Measurements from ENCODE around the gene ZNF750.

ZNF750 gene

DNA sequence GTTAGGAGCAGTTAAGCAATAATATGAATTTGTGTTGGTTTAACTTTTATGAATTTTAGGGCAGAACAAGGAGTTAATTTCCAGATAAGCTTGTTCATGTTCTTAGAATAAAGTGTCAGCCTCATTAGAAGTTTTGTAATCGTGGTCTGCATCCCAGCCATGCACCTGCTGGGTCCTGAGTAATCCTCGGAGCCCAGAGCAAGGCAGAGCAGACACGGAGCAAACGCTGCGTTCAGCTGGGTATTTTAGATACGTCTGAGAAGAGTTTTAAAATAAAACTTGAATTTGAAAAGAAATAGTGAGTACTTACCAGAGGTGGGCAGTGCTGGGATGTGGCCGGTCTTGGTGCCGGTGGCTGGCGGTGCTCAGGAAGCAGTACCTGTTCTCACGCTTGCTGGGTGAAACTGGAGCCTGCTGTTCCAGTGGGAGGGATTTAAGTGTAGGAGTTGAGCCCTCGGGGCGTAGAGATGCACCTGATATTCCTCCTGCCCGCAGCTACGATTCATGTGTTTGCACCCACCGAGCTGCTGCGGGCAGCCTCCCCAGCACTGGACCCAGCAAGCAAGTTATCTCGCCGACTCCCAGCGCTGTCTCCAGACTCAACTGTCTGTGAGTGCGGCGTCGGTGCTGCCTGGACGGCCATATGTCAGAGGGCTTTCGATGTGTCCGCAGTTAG is at the start of gene ZNF750:
ZNF750 (minus strand) TSS at position 406 of the 676 bp plus-strand sequence. CDS start 7,568 bp downstream, outside the sequence.
- Mint-ChIP-seq H3K4me1 (ENCODE audit: low read depth) (peaks cover 1% of the 10 kb centered on the region), H3K27me3 (no peaks in the 10 kb centered on the region), H3K36me3 (peaks cover 3% of the 10 kb centered on the region), H3K9me3 (ENCODE audit: low read depth) (no peaks in the 10 kb centered on the region), H3K4me3 (no peak within 1 kb of the TSS), H3K27ac (no peak within 1 kb of the TSS)

DNA sequence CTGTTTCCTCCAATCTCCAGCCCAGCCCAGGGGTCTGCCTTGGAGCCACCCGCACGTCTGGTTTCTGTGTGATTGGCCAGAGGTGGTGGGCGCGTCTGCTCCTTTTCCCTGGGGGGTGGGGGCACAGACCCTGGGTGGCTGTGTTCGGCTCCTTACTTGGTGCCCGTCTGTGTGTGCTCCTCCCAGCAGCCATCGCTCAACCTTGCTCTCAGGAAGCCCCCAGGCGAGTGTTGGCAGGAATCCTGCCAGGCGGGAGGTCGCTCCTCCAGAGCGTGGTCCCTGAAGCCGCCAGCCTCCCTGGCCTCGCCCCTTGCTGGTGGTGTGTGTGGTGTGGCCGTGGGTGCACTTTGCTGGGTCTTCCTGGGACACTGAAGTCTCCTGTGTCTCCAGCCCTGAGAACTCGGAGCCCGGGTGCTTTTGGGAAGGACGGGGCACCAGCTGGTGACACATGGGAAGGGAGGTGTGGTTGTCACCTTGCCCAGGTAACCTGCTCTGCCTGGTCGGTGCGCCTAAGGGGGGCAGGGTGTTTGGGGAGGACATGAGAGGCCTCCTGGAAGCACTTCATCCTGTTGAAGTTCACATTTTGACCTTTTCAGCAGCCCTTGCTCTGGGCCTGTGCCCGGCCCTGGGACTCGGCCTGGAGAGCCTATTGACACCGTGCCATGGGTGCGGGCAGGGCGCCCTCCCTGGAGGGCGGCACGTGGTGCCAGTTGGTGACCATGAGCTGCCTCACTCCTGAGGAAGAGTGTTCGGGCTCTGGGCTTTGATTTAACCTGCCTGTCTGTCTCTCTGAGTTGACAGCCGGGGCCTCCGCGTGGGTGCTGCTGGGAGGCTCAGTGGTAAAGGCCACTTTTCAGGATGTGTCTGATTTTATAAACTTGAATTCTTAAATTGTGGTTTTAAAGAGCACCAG is 49.0 kb upstream of the ZNF750 start:
- Mint-ChIP-seq H3K36me3 (peaks cover 6% of the 10 kb centered on the region), H3K9me3 (ENCODE audit: low read depth) (no peaks in the 10 kb centered on the region), H3K4me3 (no peak overlapping the region), H3K27ac (no peak overlapping the region), H3K27me3 (no peaks in the 10 kb centered on the region), H3K4me1 (ENCODE audit: low read depth) (peaks cover 54% of the 10 kb centered on the region)

DNA sequence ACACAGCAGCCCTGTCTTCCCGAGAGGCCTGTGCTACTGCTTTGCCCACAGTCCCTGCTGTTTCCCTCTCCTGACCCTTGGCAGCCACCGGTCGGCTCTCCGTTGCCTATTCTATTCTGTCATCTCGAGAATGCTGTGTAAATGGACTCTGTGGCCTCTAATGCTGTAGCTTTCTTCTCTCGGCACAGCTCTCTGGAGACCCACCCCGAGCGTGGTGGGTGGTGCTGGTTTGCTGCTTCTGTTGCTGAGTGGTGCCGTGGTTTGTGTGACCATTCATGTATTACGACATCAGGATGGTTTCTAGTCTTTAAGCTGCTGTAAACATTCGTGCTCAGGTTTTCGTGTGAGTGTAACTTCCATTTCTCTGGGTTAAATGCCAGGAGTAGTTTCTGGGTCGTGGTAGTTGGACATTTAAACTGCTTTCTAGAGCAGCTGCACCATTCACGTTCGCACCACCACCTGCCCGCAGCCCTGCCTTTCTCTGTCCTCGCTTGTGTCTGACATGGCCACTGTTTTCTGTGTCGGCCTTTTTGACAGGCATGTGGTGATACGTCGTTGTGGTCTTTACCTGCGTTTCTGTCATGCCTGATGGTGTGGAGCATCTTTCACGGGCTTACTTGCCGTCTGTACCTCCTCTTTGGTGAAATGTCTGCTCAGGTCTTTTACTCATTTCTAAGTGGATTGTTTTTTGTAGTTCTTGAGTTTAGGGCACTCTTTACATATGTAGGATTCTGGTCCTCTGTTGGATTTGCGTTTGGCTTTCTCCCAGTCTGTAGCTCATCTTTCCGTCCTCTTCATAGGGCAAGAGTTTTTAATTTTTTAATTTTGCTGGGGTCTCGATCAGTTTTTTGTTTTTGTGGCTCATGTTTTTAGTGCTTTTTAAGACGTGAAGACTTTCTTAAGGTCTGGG is 47.7 kb upstream of the ZNF750 start:
- H3K4me1 Mint-ChIP-seq (ENCODE audit: low read depth) = peaks cover 52% of the 10 kb centered on the region
- H3K36me3 Mint-ChIP-seq = peaks cover 6% of the 10 kb centered on the region
- peak overlapping the region; percentile 35 for H3K27ac Mint-ChIP-seq
- H3K4me3 Mint-ChIP-seq = no peak overlapping the region
- no peaks in the 10 kb centered on the region for H3K9me3 Mint-ChIP-seq (ENCODE audit: low read depth)
- no peaks in the 10 kb centered on the region for H3K27me3 Mint-ChIP-seq

DNA sequence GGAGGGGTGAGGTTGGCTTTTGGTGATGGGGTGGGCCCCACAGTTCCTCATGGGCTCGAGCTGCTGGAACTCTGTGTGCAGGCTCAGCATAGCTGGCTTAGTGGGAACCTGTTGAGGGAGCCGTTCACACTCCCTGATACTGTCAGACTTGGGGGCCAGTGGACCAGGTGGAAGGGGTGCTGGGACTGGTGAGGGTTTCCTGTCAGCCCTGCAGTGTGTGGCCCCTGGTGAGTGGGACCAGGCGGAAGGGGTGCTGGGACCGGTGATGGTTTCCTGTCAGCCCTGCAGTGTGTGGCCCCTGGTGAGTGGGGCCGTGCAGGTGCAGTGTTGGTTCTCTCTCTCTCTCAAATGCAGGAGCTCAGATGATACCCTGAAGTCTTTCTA is 45.1 kb upstream of the ZNF750 start:
- peak overlapping the region; percentile 90 for H3K27ac Mint-ChIP-seq
- H3K27me3 Mint-ChIP-seq = no peaks in the 10 kb centered on the region
- peak overlapping the region; percentile 73 for H3K4me3 Mint-ChIP-seq
- no peaks in the 10 kb centered on the region for H3K9me3 Mint-ChIP-seq (ENCODE audit: low read depth)
- H3K36me3 Mint-ChIP-seq = peaks cover 6% of the 10 kb centered on the region
- peaks cover 66% of the 10 kb centered on the region for H3K4me1 Mint-ChIP-seq (ENCODE audit: low read depth)

DNA sequence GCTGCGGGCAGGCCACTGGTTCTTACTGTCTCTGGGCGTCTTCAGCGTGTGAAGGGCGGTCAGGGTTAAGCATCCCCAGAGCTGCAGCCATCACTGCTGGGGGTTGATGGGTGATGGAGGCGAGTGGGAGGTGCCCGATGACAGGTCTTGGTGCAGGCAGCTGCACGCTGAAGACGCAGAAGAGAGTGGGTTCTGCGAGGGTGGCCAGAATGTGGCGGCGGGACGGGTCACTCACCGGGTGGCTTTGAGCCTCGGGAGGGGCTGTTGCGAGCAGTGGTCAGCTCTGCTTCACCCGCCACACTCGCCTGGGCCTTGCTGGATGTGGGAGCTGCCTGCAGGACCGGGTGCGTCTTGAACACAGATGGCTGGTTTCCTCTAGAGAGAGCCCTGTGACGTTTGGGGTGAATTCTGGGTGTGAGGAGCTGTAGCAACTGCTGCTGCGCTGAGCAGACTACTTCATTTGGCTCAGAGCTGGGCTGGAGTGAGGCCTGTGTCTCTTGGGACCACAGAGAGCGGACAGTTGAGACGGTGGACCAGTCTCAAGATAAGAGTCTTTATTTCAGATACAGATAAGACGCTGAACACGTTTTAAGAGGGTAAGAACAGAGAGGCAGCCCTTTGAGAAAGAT is 44.6 kb upstream of the ZNF750 start:
- Mint-ChIP-seq H3K27me3 (no peaks in the 10 kb centered on the region), H3K36me3 (peaks cover 7% of the 10 kb centered on the region), H3K4me3 (peak overlapping the region; percentile 73), H3K4me1 (ENCODE audit: low read depth) (peaks cover 71% of the 10 kb centered on the region), H3K9me3 (ENCODE audit: low read depth) (no peaks in the 10 kb centered on the region), H3K27ac (peak overlapping the region; percentile 90)

DNA sequence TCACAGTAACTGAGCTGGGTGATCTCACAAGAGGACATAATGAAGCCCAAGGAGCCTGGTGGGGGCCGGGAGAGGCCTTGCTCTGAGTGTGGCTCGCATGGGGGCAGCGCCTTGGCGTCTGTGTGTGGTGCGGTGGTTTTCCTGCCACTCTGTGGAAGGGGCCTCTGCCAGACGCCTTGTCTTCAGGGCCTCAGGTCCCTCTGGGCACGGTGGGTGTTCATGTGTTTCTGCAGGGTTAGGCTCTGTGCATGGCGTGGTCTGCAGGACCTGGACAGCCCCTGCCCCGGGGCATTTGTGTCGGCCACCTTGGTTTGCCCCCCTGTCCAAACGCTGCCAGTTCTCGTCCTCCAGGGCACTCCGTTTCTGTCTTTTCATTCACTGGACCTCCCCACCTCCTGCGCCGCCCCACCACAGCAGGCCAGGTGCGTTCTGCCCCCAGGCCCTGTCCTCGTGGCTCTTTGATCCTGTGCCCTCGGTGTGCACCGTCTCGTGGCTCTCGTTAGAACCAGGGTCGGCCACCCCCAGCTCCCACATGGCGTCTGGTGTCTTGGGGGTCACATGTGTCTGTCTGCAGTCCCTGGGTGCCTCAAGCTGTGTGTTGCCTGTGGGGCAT is 43.7 kb upstream of the ZNF750 start:
- Mint-ChIP-seq H3K4me1 (ENCODE audit: low read depth) (peaks cover 77% of the 10 kb centered on the region), H3K27me3 (no peaks in the 10 kb centered on the region), H3K27ac (peak overlapping the region; percentile 95), H3K36me3 (peaks cover 10% of the 10 kb centered on the region), H3K4me3 (peak overlapping the region; percentile 83), H3K9me3 (ENCODE audit: low read depth) (no peaks in the 10 kb centered on the region)

DNA sequence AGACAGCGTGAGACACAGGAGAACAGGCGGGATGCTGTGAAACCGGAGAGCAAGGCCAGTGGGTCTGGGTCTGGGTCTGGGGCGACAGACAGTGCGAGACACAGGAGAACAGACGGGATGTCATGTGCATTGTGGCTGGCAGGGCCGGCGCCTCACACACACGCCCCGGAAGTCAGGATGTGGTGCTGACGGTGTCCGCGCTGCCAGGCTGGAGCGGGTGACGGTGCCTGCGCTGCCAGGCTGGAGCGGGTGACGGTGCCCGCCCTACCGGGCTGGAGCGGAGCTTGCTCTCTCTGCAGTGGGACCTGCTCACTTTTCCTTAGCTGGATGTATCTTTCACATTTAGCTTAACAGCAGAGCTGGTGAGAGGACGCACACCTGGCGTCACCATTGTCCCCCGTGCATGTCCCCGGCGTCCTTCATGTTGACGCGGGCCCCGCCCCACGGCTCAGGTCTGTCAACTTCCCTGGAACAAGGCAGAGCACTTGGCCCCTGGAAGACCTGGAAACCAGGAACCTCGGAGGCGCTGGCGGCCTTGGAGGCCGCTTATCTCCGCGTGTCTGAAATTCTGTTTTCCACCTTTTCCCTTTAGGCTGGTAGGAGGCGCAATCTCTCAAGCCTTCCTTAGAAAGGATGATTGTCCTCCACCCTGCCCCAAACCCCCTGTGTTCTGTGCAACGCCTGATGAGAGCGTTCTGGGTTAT is 43.0 kb upstream of the ZNF750 start:
- Mint-ChIP-seq H3K27ac (peak overlapping the region; percentile 95), H3K9me3 (ENCODE audit: low read depth) (no peaks in the 10 kb centered on the region), H3K4me3 (peak overlapping the region; percentile 83), H3K27me3 (no peaks in the 10 kb centered on the region), H3K36me3 (peaks cover 10% of the 10 kb centered on the region), H3K4me1 (ENCODE audit: low read depth) (peaks cover 82% of the 10 kb centered on the region)

DNA sequence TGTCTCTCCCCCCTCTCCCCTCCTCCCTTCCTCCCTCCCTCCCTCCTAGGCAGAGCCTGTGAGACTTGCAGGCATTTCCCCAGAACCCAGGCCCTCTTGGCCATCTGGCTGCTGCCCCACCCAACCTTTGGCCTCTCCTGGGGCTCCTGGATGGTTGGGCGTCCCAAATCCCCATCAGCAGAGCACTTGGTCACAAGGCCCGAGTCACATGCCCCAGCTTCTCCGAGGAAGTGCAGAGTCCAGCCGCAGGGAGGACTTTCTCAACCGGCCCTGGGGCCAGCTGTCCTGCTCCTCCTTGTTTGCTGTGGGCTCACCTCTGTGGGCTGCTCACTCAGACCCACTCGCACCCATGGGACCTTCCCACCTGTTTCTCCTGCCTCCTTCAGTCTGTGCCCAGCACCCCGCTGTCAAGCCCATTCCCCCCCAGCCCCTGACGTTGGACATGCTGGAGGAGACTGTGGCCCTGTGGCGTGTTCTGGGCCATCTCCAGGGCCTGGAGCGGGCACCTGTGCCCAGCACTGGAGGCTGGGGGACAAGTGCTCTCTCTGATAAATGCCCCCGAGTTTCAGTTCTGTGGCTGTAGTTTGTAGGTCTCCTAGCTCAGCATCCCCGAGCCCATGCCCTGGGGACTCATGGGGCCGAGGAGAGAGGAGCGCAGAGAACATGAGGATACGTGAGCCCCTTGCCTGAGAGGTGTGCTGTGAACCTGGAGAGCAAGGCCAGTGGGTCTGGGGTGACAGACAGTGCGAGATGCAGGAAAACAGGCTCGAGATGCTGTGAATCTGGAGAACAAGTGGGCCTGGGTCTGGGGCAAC is 42.3 kb upstream of the ZNF750 start:
- no peaks in the 10 kb centered on the region for H3K27me3 Mint-ChIP-seq
- H3K9me3 Mint-ChIP-seq (ENCODE audit: low read depth) = no peaks in the 10 kb centered on the region
- peaks cover 83% of the 10 kb centered on the region for H3K4me1 Mint-ChIP-seq (ENCODE audit: low read depth)
- H3K4me3 Mint-ChIP-seq = peak overlapping the region; percentile 83
- peak overlapping the region; percentile 95 for H3K27ac Mint-ChIP-seq
- peaks cover 10% of the 10 kb centered on the region for H3K36me3 Mint-ChIP-seq

DNA sequence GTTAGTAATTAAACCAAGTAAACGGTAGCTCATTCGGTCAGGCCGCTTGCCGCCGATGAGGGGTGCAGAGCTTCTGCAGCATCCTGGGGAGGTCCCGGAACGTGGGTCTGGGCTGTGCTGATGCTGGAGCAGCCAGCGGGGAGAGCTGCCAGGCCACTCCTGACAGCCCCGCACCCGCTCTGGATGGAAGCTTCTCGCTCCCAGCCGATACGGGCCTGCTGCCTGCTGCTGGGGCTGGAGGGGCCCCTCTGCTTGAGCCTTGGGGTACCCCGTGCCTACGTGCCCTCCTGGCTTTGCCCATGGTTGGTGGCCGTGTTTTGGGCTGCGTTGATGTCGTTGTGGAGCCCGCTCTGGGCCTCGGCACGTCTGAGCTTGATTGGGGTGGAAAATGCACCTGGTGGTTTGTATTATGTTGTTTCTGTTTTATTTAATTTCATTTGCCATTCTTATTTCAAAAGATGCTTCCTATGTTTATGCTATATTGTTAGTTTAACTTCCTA is 41.6 kb upstream of the ZNF750 start:
- peak overlapping the region; percentile 74 for H3K27ac Mint-ChIP-seq
- no peaks in the 10 kb centered on the region for H3K27me3 Mint-ChIP-seq
- H3K9me3 Mint-ChIP-seq (ENCODE audit: low read depth) = no peaks in the 10 kb centered on the region
- peaks cover 10% of the 10 kb centered on the region for H3K36me3 Mint-ChIP-seq
- peak overlapping the region; percentile 32 for H3K4me3 Mint-ChIP-seq
- peaks cover 87% of the 10 kb centered on the region for H3K4me1 Mint-ChIP-seq (ENCODE audit: low read depth)

DNA sequence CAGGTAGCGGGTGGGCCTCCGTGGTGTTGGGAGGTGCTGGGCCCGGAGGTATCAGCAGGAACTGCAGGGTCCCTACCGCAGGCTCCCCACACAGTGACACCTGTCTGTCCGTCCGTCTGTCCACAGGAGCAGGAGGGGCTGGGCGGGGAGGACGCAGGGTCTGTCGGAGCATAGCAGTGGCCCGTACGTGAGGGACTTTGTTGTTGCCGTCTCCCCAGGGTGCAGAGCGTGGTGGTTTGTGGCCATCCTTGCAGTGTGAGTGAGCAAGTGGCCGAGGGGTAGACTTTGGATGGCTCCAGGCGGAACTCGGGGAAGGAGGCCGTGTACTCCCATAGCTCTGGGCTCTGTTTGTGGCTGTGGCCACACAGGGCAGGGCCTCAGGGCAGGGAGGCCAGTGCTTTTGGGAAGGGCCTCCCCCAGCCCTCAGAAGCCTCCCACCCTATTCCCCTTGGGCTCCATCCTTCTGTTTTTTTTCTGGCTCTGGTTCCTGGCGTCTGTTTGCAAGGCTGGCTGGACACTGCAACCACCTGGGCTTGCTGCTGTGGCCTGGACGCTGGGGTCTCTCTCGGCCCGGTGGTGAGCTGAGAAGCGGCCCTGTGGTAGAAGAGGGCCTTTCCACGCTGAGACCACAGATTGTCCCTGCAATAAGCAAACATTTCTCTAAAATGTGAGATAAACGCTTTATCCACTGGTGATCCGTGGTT is 41.0 kb upstream of the ZNF750 start:
- no peak overlapping the region for H3K4me3 Mint-ChIP-seq
- H3K36me3 Mint-ChIP-seq = peaks cover 10% of the 10 kb centered on the region
- H3K27ac Mint-ChIP-seq = no peak overlapping the region
- no peaks in the 10 kb centered on the region for H3K27me3 Mint-ChIP-seq
- H3K4me1 Mint-ChIP-seq (ENCODE audit: low read depth) = peaks cover 84% of the 10 kb centered on the region
- no peaks in the 10 kb centered on the region for H3K9me3 Mint-ChIP-seq (ENCODE audit: low read depth)

DNA sequence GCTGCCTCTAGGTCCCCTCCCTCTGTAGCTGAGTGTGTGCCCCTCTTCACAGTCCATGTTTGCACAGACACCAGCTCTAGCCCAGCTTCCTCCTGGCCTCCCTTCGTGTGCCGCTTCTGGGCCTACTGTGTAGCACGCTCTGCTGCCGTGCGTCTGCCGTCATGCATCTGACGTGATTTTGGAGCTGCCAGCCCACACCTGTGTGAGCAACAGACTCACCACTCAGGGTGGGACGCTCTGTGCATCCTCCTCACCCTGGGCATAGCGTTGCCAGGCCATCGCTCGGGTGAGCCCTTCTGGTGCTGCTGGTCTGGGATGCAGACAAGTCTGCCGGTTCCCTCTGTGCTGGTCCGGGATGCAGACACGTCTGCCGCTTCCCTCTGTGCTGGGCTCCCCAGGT is 39.4 kb upstream of the ZNF750 start:
- H3K4me1 Mint-ChIP-seq (ENCODE audit: low read depth) = peaks cover 68% of the 10 kb centered on the region
- H3K4me3 Mint-ChIP-seq = no peak overlapping the region
- peaks cover 6% of the 10 kb centered on the region for H3K36me3 Mint-ChIP-seq
- no peak overlapping the region for H3K27ac Mint-ChIP-seq
- H3K9me3 Mint-ChIP-seq (ENCODE audit: low read depth) = no peaks in the 10 kb centered on the region
- H3K27me3 Mint-ChIP-seq = no peaks in the 10 kb centered on the region

DNA sequence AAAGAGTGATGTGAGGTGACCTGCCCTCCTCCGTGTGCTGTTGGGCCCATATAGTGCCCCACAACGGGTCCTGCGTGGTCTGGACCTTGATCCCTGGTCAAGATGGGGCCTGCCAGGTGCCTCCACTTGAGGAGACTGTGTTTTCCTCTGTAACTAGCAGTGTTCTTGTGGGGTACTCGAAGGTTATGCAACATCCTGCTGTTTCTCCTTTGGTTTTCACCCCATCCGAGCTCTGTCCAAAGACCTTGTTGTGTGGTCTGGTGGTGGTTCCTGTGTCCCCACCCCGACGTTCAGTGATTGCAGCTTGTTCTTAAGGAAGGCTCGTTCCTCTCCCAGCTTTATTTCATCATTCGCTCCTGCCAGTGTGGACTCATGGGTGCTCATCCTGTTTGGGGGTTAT is 38.7 kb upstream of the ZNF750 start:
- no peaks in the 10 kb centered on the region for H3K27me3 Mint-ChIP-seq
- no peak overlapping the region for H3K27ac Mint-ChIP-seq
- peaks cover 6% of the 10 kb centered on the region for H3K36me3 Mint-ChIP-seq
- no peak overlapping the region for H3K4me3 Mint-ChIP-seq
- peaks cover 61% of the 10 kb centered on the region for H3K4me1 Mint-ChIP-seq (ENCODE audit: low read depth)
- H3K9me3 Mint-ChIP-seq (ENCODE audit: low read depth) = no peaks in the 10 kb centered on the region

Measured in activated naive CD8-positive, alpha-beta T cell (primary cell).